Activated T-cell treated with anti-CD3 and anti-CD28 coated beads, Interleukin-2, amount 50 U/mL, for 24 hours (primary cell): ENCODE results near the gene GPR158.
"Not testable (repeated sequence)": the region's sequence is repeated elsewhere in the genome, so short reads cannot be mapped to it uniquely, and the experiment has no call there.

ENCODE experiments used
- DNase-seq: peaks from one replicate; pipeline ENCODE4 v3.0.0-alpha.2; 2020
- H3K27ac Mint-ChIP-seq: 2 replicates; pipeline ENCODE4 v1.8.0; 2020; ENCODE audit warnings: mild to moderate bottlenecking, mixed read lengths
- H3K27me3 Mint-ChIP-seq: 2 replicates; pipeline ENCODE4 v1.8.0; 2020; ENCODE audit warnings: mixed read lengths
- H3K36me3 Mint-ChIP-seq: 2 replicates; pipeline ENCODE4 v1.8.0; 2020; ENCODE audit warnings: low read depth, mixed read lengths
- H3K4me1 Mint-ChIP-seq: 2 replicates; pipeline ENCODE4 v1.8.0; 2020; ENCODE audit warnings: low read depth, mixed read lengths
- H3K4me3 Mint-ChIP-seq: 2 replicates; pipeline ENCODE4 v1.8.0; 2020; ENCODE audit warnings: mild to moderate bottlenecking, moderate library complexity, mixed read lengths
- H3K9me3 Mint-ChIP-seq: 2 replicates; pipeline ENCODE4 v1.8.0; 2020; ENCODE audit warnings: mixed read lengths

Gene GPR158

DNA sequence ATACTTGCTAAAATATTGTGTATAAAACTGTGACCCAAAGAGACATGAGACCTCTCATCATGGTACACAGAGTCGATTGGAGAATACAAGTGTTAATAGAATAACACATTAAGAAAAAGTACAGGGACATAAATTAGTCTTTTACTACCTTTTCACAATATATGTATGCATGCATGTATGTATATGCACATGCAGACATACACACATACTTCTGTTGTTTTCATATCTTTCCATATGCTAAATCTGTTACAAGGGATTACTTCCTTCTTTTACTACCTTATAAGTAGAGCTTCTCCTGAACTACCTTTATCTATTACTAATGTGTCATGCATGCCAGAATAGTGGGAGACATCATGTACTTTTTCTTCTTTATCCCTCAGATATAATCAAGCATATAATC lies 131.6 kb downstream of the GPR158 start:
- no peak overlapping the region for H3K4me3 Mint-ChIP-seq
- H3K9me3 Mint-ChIP-seq = peaks cover 8% of the 10 kb centered on the region
- no peak overlapping the region for H3K27ac Mint-ChIP-seq

DNA sequence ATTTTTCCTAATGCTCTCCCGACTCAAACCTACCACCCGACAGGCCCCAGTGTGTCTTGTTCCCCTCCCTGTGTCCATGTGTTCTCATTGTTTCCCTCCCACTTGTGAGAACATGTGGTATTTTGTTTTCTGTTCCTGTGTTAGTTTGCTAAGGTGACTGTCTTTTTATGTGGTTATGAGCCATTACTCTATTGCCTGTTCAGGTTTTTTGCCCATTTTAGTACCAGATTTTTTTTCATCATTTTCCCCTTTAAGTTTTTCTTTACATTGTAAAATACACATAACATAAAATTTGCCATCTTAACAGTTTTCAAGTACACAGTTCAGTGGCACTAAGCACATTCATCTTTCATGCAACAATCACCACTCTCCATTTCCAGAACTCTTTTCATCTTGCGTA lies 133.5 kb downstream of the GPR158 start:
- Mint-ChIP-seq H3K9me3 (peaks cover 8% of the 10 kb centered on the region), H3K27me3 (no peaks in the 10 kb centered on the region), H3K4me1 (no peaks in the 10 kb centered on the region), H3K4me3 (no peak overlapping the region), H3K27ac (no peak overlapping the region), H3K36me3 (no peaks in the 10 kb centered on the region)
- DNase-seq = no peak

More for the DNA sequence above, 131.6 kb downstream of the GPR158 start:
- H3K36me3 Mint-ChIP-seq = no peaks in the 10 kb centered on the region
- H3K4me1 Mint-ChIP-seq = no peaks in the 10 kb centered on the region
- no peak for DNase-seq
- H3K27me3 Mint-ChIP-seq = no peaks in the 10 kb centered on the region

DNA sequence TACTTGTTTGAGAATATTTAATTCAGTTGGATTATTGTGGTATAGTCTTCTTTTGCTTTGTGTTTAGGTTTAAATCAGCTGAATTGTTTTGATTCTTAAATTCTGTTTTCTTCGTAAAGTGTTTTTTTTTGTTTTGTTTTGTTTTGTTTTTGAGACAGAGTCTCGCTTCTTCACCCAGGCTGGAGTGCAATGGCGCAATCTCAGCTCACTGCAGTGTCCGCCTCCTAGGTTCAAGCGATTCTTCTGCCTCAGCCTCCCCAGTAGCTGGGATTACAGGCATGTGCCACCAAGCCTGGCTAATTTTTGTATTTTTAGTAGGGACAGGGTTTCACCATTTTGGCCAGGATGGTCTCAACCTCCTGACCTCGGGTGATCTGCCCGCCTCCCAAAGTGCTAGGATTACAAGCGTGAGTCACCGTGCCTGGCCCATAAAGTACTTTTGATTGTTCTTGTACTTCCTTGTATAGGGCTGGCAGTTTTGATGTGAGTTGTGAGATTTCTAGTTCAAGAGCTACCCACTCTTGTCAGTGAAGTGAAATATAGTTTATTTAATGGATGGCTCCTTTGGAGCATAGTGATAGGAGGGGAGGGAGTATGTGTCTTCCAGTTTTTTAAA lies 142.9 kb downstream of the GPR158 start:
- H3K27me3 Mint-ChIP-seq, H3K27ac Mint-ChIP-seq, H3K36me3 Mint-ChIP-seq, H3K4me3 Mint-ChIP-seq, DNase-seq, H3K9me3 Mint-ChIP-seq, H3K4me1 Mint-ChIP-seq: not testable (repeated sequence)

DNA sequence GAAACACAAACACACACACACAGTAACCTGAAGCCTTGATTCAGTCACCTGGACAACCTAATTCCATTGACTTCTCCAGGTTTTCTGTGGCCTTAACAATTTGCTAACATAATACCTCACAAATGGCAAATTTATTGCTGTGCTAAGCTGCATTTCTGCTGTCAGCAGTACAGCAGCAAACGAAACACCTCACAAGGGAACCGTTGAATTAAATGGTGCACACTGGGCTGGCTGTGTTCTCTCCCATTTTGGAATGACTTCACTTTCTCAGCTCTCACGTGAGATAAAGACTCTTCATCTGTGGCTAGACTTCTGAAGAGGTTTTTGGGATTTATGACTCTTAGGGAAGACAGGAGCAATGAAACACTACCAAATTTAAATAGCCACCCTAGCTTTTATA lies 152.5 kb downstream of the GPR158 start:
- no peaks in the 10 kb centered on the region for H3K4me1 Mint-ChIP-seq
- H3K27me3 Mint-ChIP-seq = no peaks in the 10 kb centered on the region
- no peak for DNase-seq
- no peak overlapping the region for H3K4me3 Mint-ChIP-seq
- no peak overlapping the region for H3K27ac Mint-ChIP-seq
- no peaks in the 10 kb centered on the region for H3K36me3 Mint-ChIP-seq
- no peaks in the 10 kb centered on the region for H3K9me3 Mint-ChIP-seq

DNA sequence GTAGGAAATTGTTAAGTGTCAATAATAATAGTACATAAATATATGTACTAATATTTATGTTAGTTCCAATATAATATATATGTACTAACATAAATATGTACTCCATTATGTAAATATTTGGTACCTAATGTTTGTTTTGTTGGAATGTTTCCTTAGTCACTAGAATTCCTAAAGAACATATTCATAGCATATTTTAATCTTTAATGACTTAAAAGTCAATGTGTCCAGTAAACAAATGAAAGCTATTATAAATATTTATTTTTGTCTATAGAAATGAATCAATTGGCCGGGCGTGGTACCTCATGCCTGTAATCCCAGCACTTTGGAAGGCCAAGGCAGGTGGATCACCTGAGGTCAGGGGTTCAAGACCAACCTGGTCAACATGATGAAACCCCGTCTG lies 153.6 kb downstream of the GPR158 start:
- H3K27me3 Mint-ChIP-seq = no peaks in the 10 kb centered on the region
- H3K36me3 Mint-ChIP-seq = no peaks in the 10 kb centered on the region
- no peak overlapping the region for H3K4me3 Mint-ChIP-seq
- no peaks in the 10 kb centered on the region for H3K4me1 Mint-ChIP-seq
- H3K9me3 Mint-ChIP-seq = no peaks in the 10 kb centered on the region
- no peak overlapping the region for H3K27ac Mint-ChIP-seq
- no peak for DNase-seq

DNA sequence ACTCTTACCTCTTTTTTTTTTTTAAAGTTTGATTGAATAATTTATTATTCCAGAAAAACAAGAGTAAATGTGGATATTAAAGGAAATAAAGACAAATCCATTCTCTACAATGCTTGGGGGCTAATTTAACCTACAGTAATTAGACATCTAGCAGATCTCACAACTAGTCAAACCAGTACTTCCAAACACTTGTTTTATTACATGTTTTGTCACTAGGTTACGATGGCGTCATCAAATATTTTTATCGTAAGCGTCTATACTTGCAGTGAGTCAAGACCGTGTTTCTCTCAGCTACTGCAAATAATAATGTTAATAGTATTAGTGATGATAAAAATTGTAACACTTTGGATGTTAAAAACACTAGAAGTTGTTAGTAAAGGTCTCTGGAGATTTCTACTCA lies 154.8 kb downstream of the GPR158 start:
- H3K9me3 Mint-ChIP-seq, H3K27ac Mint-ChIP-seq, H3K4me1 Mint-ChIP-seq, H3K4me3 Mint-ChIP-seq, H3K36me3 Mint-ChIP-seq, H3K27me3 Mint-ChIP-seq, DNase-seq: not testable (repeated sequence)

DNA sequence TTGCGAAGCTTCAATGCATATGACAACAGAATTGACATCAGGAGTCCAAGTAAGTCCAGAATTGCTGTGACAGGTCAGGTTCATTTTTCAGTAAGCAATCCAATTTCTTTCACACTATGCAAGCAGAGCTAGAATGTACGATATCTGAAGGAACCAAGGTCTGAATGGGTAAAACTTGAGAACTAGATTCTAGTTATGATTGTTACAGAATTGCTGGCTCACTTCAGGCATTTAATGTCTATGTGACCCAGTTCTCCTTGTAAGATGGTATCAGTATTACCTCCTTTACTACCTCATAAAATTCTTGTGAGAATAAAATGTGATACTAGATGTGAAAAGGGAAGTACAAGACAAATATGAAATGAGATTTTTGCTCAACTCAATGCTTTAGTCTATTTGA lies 159.6 kb downstream of the GPR158 start:
- Mint-ChIP-seq H3K36me3 (no peaks in the 10 kb centered on the region), H3K9me3 (no peaks in the 10 kb centered on the region), H3K27ac (no peak overlapping the region), H3K4me1 (no peaks in the 10 kb centered on the region), H3K4me3 (no peak overlapping the region), H3K27me3 (no peaks in the 10 kb centered on the region)
- DNase-seq = no peak

DNA sequence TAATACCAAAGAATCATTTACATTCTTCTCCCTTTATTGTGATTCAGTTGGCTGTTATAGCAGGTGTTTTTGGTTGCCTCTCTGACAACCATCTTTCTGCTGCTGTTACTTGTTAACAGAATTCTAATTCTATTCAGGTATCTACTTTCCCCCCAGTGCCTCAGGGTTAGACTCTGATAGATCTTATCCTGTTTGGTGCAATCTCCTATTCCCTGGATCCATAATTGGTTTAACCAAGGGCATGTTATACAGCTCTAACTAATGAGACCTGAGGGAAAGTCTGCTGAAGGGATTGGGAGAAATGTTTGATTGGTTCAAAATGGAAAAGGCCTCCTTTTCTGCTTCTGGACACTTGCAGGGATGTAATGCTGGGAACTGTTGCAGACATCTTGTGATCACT lies 161.5 kb downstream of the GPR158 start:
- H3K4me3 Mint-ChIP-seq = no peak overlapping the region
- H3K9me3 Mint-ChIP-seq = no peaks in the 10 kb centered on the region
- no peaks in the 10 kb centered on the region for H3K4me1 Mint-ChIP-seq
- no peak for DNase-seq
- no peak overlapping the region for H3K27ac Mint-ChIP-seq
- H3K27me3 Mint-ChIP-seq = no peaks in the 10 kb centered on the region
- no peaks in the 10 kb centered on the region for H3K36me3 Mint-ChIP-seq

DNA sequence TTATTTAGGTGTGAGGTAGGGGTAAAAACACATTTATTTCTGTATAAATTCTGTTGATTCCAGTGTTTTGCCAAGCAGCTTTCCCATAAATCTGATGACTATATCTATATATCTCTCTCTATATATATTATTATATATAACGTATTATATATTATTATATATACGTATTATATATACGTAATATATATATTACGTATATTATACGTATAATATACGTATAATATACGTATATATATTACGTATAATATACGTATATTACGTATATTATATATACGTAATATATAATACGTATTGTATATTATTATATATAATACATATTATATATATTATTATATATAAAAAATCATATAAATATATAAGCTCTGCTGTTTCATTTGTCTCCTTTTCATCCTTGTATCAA lies 163.5 kb downstream of the GPR158 start:
- Mint-ChIP-seq H3K9me3 (no peaks in the 10 kb centered on the region), H3K4me1 (no peaks in the 10 kb centered on the region), H3K36me3 (no peaks in the 10 kb centered on the region), H3K27ac (no peak overlapping the region), H3K4me3 (no peak overlapping the region), H3K27me3 (no peaks in the 10 kb centered on the region)
- DNase-seq = no peak

DNA sequence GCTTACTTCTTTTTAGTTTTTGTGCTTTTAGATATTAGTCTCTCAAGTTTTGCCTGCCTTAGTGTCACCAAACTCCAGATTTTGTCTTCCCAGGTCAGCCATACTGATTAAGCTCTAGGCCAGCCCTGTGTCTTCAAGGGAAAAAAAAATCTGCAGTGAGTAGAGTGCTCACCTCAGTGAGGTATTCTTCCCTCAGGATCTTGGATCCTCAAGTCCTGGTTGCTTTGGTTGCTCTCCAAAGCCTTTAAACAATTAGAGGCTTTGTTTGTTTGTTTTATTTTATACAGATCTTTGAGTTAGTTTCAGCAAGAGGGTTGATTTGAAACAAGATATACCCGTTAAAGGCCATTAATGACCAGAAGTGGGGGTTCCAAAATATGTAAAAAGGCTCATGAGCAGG lies 165.2 kb downstream of the GPR158 start:
- no peaks in the 10 kb centered on the region for H3K36me3 Mint-ChIP-seq
- no peak overlapping the region for H3K27ac Mint-ChIP-seq
- no peaks in the 10 kb centered on the region for H3K4me1 Mint-ChIP-seq
- H3K9me3 Mint-ChIP-seq = no peaks in the 10 kb centered on the region
- no peak overlapping the region for H3K4me3 Mint-ChIP-seq
- no peak for DNase-seq
- no peaks in the 10 kb centered on the region for H3K27me3 Mint-ChIP-seq

DNA sequence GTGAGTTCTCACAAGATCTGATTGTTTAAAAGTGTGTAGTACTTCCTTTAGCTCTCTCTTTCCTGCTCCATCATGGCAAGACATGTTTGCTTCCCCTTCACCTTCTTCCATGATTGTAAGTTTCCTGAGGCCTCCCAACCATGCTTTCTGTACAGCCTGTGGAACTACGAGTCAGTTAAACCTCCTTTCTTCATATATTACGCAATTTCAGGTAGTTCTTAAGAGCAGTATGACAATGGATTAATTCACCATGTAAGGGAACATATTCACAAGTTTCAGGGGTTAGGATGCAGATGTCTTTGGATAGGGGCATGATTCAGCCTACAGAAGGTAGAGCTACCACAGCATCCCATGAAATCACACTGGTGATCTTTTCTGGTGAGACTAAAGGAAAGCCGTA lies 174.7 kb downstream of the GPR158 start:
- Mint-ChIP-seq H3K4me3 (no peak overlapping the region), H3K27me3 (no peaks in the 10 kb centered on the region), H3K36me3 (no peaks in the 10 kb centered on the region), H3K27ac (no peak overlapping the region), H3K4me1 (no peaks in the 10 kb centered on the region), H3K9me3 (no peaks in the 10 kb centered on the region)
- no peak for DNase-seq

DNA sequence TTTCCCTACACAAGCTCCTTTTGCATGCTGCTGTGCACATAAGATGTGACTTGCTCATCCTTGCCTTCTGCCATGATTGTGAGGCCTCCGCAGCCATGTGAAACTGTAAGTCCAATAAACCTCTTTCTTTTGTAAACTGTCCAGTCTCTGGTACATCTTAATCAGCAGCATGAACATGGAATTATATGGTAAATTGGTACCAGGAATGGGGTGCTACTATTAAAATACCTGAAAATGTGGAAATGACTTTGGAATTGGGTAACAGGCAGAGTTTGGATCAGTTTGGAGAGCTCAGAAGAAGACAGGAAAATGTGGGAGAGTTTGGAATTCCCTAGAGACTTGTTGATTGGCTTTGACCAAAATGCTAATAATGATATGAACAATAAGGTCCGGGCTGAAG lies 181.8 kb downstream of the GPR158 start:
- H3K27me3 Mint-ChIP-seq = no peaks in the 10 kb centered on the region
- H3K36me3 Mint-ChIP-seq = no peaks in the 10 kb centered on the region
- peaks cover 25% of the 10 kb centered on the region for H3K9me3 Mint-ChIP-seq
- H3K4me1 Mint-ChIP-seq = no peaks in the 10 kb centered on the region
- H3K27ac Mint-ChIP-seq = no peak overlapping the region
- no peak overlapping the region for H3K4me3 Mint-ChIP-seq
- DNase-seq = no peak

DNA sequence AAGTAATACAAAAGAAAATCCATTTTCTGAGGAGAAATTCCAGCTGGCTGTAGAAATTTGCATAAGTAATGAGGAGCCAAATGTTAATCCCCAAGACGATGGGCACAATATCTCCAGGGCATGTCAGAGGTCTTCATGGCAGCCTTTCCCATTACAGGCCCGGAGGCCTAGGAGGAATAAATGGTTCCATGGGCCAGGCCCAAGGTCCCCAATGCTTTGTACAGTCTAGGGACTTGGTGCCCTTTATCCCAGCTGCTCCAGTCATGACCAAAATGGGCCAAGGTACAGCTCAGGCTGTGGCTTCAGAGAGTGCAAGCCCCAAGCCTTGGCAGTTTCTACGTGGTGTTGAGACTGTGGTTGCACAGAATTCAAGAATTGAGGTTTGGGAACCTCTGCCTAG lies 182.5 kb downstream of the GPR158 start:
- H3K9me3 Mint-ChIP-seq = peaks cover 29% of the 10 kb centered on the region
- no peak overlapping the region for H3K27ac Mint-ChIP-seq
- H3K4me3 Mint-ChIP-seq = no peak overlapping the region
- no peaks in the 10 kb centered on the region for H3K27me3 Mint-ChIP-seq
- no peak for DNase-seq
- H3K4me1 Mint-ChIP-seq = no peaks in the 10 kb centered on the region
- H3K36me3 Mint-ChIP-seq = no peaks in the 10 kb centered on the region

DNA sequence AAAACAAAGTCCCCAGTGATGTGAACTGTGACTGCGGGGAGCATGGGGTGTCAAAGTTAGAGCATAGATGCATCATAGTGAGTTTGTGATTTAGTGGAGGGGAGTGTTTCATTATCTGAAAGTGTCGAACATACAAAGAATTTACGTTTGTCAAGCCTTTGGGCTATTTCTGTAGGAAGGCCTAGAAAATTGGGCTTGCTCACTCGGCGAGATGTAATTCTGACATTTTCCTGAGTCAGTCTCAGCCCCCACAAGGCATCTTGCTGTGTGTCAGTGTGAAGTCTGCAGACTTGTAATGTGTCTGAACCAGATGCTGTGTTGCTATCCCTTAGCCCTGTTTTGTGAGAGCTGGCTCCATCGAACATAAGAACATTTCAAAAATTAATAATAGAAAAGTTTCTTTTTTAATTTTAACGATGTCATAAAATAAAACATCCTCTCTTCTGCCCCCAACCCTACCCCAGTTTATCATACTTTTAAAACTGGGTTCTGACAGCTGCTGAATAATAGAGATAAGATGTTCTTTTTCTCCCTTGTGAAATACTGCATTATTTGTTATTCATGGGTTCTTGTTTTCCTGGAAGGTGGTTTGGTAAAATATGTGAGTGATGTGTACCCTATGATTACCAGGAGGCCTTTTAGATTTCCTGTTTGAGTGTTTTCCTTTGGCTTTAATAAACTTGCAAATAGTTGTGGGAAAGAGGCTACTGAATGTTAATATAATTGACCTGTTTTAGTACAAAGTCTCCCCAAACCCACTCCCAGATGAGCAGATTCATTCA lies 207.4 kb downstream of the GPR158 start:
- Mint-ChIP-seq H3K9me3 (peaks cover 10% of the 10 kb centered on the region), H3K4me3 (no peak overlapping the region), H3K27me3 (no peaks in the 10 kb centered on the region), H3K36me3 (no peaks in the 10 kb centered on the region), H3K4me1 (no peaks in the 10 kb centered on the region), H3K27ac (no peak overlapping the region)
- DNase-seq = no peak

DNA sequence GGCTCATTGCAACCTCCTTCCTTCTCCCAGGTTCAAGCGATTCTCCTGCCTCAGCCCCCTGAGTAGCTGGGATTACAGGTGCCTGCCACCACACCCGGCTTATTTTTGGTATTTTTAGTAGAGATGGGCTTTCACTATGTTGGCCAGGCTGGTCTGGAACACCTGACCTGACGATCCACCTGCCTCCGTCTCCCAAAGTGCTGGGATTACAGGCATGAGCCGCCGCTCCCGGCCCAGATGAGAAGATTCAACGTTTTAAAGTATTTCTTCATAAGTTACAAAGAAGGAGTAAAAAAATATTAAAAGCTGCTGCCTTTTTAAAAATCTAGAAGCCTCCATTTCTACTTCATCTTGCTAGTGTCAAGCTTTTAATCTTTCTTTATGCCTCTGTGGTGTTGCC lies 208.1 kb downstream of the GPR158 start:
- H3K4me3 Mint-ChIP-seq, H3K27ac Mint-ChIP-seq, H3K36me3 Mint-ChIP-seq, H3K4me1 Mint-ChIP-seq, DNase-seq, H3K27me3 Mint-ChIP-seq: not testable (repeated sequence)
- H3K9me3 Mint-ChIP-seq = peaks cover 10% of the 10 kb centered on the region

DNA sequence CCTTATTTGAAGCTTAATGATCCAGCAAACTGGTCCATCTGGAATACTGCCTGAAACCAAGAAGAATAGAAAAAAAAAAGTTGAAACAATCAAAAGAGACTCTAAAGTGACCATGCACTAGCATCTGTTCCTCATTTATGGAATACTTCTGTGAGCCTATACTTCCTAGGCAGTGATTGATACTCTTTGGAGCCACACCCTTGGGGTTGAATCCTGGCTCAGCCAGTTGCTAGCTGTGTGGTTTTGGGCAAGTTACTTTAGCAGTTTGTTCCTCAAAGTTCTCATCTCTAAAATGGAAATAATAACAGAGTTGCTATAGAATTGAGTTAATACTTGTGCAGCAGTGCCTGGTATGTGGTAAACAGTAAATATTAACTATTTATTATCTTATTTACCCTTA lies 208.9 kb downstream of the GPR158 start:
- Mint-ChIP-seq H3K4me1 (no peaks in the 10 kb centered on the region), H3K36me3 (no peaks in the 10 kb centered on the region), H3K27ac (no peak overlapping the region), H3K9me3 (peaks cover 10% of the 10 kb centered on the region), H3K4me3 (no peak overlapping the region), H3K27me3 (no peaks in the 10 kb centered on the region)
- DNase-seq = no peak
